C4-2B (cell line): Measurements from ENCODE around the gene CERKL.

ENCODE experiments used
- CTCF ChIP-seq: fragments of 450-650 bp; conservative IDR thresholded peaks from 2 replicates; pipeline ENCODE4 v1.5.1; 2017; ENCODE audit warnings: mild to moderate bottlenecking
- ZFX ChIP-seq: fragments of 450-650 bp; IDR thresholded peaks from 2 replicates; pipeline ENCODE4 v1.6.1; 2017

DNA sequence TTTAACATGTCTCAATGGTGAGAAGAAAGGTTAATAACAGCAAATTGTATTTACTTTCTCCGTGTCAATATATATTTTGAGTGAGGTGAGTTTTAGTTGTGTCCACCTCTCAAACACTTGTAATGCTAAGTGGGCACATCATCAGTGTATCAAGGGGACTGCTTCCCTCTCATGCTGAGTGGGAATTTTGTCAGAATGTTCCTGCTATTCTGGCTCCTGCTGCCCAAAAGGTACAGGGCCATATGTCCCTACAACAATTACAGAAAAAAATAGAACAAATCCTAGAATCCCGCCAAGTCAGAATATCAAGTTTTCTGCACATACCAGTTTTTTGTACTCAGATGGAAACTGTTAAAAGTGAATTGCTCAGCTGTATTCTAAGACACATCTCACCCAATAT is 5.4 kb upstream of the CERKL start:
- TF ChIP-seq CTCF = no peak
- no peak for TF ChIP-seq ZFX
